Measurements from ENCODE around the gene ZC3HAV1. TPM values are rescaled to one million over a fixed set of nuclear protein-coding genes. Genes with fewer than 3 reads are reported as not detected.
"Not testable (repeated sequence)": the region's sequence is repeated elsewhere in the genome, so short reads cannot be mapped to it uniquely, and the experiment has no call there.

ZC3HAV1 gene
- total RNA-seq, 1 donor from 2014 or later = 20.9 TPM

DNA sequence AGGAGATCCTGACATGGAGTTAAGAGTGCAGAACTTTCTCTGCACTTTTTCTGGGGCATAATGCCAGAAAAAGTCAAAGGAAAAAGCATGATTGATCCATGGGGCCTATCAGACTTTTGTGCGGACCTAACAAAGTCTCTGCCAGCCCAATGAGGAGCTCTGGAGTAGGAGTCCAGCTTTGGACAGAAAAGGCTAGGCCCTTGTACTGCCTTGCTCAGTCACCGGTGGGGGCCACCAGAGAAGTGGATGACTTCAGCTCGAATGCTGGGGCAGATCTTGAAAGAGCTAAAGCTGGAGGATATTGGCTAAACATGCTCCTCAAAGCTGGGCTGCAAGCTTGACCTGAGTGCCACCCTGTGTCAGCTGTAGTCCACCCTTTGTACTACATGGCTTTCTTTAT, 2.8 kb upstream of the ZC3HAV1 start:
- no peak for DNase-seq

DNA sequence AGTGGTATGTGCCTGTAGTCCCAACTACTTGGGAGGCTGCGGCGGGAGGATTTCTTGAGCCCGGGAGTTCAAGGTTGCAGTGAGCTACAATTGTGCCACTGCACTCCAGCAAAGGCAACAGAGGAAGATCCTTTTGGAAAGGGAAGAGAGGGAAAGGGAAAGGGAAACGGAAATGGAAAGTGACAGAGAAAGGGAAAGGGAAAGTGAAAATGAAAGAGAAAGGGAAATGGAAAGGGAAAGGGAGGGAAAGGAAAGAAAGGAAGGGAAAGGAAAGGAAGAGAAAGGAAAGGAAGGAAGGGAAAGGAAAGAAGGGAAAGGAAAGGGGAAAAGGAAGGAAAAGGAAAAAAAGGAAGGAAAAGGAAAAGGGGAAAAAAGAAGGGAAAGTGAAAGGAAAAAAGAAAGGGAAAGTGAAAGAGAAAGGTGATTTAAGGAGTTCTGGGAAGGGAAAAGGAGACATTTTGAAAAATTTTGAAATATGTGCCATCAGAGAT, 2.3 kb upstream of the ZC3HAV1 start:
- DNase-seq = no peak

GRCh38 chr7:139111147-139111546, 1.6 kb upstream of the ZC3HAV1 start:
- DNase-seq = no peak

DNA sequence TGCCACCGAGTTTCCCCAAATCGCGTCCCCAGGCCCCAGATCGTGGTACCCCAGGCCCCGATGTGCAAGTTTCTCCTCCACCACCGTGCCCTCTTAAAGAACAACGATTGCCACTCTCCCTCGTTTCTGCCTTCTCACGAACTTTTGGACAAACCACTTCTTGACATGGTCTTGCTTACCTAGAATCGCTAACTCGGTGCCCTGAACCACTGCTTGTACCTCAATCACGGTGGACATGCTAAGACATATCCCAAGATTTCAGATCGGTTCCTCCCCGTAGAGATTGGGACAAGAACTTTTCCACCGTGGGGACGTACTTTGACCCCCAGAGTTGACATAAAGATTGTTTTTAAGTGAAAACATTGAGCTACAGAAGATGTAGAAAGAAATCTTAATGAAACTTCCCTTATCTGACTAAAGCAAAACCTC, 477 bp upstream of the ZC3HAV1 start:
- DNase-seq = no peak

GRCh38 chr7:139108266-139109187, 993 bp downstream of the ZC3HAV1 start:
- DNase-seq = no peak

GRCh38 chr7:139106959-139107358, 2.6 kb downstream of the ZC3HAV1 start:
- DNase-seq = no peak

DNA sequence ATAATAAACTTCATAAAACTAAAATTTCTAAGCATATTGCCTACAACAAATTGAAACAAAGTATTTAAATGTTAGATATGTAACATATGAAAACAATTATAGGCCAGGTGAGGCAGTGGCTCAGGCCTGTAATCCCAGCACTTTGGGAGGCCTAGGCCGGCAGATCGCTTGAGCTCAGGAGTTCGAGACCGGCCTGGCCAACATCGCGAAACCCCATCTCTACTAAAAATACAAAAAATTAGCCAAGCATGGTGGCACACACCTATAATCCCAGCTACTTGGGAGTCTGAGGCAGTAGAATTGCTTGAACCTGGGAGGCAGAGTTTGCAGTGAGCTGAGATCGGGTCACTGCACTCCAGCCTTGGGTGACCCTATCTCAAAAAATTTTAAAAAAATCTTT, 3.3 kb downstream of the ZC3HAV1 start:
- not testable (repeated sequence) for DNase-seq

DNA sequence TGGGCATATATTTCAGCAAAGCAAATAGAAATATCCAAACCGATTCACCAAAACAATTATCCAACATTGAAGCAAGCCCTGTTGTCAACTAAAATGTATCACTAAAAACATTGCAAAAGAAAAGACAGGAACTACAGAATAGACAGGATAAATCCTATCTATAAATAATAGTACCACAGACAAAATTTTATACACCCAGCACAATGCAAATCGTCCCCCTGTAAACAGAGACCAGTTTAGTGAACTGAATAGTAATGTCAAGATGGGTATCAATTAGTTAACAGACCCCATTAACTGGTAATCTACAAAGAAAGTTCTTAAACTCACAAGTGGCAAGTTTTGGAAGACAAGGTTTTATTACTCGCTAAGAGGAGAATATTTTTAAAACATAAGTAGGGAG, 4.0 kb downstream of the ZC3HAV1 start:
- no peak for DNase-seq

DNA sequence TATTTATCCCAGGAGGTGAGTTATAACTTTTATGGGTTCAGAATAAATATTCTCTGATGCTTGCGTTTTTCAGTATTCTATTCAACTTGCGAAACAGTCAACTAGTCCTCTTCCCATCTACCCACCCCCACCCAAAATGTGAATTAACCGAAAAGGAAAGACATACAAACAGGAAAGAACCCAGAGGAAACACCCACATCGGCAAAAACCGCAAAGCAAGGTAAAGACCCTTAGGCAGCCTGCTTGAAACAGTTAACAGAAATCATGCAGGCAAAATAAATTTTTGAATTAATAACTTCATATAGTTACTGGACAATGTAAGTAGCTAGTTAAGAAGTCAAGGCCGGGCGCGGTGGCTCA, 5.4 kb downstream of the ZC3HAV1 start:
- DNase-seq = no peak

- DNase-seq = no peak
Observed at GRCh38 chr7:139103057-139103815, 6.3 kb downstream of the ZC3HAV1 start.

DNA sequence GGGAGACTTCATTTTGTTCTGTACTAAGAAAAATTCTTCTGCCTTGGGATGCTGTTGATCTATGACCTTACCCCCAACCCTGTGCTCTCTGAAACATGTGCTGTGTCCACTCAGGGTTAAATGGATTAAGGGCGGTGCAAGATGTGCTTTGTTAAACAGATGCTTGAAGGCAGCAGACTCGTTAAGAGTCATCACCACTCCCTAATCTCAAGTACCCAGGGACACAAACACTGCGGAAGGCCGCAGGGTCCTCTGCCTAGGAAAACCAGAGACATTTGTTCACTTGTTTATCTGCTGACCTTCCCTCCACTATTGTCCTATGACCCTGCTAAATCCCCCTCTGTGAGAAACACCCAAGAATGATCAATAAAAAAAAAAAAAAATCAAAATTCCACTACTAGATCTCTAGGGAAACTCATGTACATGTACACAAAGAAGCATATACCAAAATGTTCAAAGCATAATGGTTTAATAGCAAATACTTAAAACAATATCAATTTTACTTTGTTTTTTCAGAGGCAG, 7.8 kb downstream of the ZC3HAV1 start:
- not testable (repeated sequence) for DNase-seq

GRCh38 chr7:139099172-139099947, 10.2 kb downstream of the ZC3HAV1 start:
- no peak for DNase-seq

DNA sequence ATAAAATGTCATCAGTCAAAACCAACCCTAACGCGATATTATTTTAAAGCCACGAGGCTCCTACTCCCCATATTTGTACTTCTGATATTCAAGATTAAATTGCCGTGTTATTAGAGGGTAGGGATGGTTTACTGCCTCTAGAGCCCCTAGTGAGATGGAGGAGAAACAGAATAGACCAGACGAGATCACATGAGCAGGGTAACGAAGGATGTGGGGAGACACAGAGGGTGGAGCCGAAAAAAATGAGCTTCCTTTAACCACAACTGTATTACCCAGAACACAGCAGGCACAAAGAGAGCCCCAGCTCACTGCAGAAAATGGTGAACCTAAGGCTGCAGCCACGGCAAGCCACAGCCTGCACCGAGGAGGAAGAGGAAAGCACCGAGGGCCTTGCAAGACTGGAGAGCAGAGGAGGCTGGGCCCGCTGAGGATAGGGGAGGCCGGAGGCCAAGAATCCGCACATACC, 14.3 kb downstream of the ZC3HAV1 start:
- no peak for DNase-seq

DNA sequence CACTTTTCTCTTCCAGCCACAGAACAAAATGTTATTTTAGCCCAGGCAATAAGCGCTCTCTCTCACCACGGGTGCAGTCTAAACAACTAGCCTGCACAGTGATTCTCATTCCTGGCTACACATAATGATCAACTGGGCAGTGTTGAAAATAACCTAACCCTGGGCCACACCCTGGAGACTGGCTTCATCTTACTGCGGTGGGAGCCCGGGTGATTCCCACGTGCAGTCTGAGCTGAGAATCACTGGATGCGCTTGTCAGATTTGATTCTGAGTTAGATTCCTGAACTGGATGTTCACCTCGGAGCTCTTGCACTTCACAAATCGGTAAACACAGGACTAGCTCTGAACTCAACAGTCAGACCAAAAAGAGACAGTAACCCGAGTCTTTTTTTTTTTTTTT, 14.9 kb downstream of the ZC3HAV1 start:
- no peak for DNase-seq

DNA sequence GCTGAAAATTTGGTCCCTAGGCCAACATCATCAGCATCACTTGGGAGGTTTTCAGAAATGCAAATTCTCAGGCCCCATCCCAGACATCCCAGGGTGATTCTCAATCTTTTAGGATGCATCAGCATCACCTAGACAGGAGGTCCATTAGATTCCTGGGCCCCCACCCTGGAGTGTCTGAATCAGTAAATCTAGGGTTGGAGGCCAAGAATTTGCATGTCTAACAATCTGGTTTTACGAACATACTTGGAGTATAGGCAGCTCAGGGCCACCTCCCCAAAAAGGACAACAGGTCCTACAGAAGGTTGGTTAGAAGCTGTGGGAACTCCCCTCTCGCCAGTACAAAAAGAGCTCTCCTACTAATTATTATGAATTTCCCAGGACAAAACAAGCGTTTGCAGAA, 15.5 kb downstream of the ZC3HAV1 start:
- no peak for DNase-seq

DNA sequence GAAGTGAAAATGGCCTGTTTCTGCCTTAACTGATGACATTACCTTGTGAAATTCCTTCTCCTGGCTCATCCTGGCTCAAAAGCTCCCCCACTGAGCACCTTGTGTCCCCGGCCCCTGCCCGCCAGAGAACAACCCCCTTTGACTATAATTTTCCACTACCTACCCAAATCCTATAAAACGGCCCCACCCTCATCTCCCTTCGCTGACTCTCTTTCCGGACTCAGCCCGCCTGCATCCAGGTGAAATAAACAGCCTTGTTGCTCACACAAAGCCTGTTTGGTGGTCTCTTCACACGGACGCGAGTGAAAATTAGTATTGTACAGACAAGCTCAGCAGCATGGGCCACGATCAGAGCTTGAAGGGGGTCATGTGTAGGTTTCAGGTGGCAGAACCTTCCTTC, 16.0 kb downstream of the ZC3HAV1 start:
- DNase-seq = not testable (repeated sequence)

GRCh38 chr7:139092090-139092796, 17.3 kb downstream of the ZC3HAV1 start:
- no peak for DNase-seq

DNA sequence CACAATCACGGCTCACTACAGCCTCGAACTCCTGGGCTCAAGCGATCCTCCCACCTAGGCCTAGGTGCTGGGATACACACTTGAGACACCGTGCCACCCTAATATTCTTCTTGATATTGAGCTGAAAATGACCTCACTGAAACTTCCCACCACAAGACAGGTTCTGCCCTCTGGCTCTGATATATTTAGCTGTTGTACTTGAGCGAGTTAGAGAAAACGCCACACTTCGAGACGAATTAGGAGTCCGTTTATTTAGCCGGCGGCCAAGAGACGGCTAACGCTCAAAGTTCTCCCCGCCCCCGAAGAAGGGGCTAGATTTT, 17.9 kb downstream of the ZC3HAV1 start:
- DNase-seq = no peak

DNA sequence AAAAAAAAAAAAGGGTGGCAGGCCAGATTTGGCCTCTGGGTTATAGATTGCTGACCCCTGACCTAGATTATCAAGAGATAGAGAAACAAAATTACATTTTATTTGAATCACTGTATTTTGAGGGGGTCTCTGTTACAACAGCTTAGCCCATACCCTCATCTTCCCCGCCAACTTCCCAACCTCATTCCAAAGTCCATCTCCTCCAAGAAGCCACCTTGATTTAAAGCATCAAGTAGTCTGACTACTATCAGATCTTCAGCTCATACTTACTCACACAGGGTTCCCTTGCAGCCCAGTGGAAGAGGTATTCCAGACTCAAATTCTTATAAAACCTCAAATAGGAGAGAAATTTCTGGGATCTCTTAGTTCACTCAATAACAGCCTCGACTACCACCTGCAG, 20.4 kb downstream of the ZC3HAV1 start:
- DNase-seq = no peak

DNA sequence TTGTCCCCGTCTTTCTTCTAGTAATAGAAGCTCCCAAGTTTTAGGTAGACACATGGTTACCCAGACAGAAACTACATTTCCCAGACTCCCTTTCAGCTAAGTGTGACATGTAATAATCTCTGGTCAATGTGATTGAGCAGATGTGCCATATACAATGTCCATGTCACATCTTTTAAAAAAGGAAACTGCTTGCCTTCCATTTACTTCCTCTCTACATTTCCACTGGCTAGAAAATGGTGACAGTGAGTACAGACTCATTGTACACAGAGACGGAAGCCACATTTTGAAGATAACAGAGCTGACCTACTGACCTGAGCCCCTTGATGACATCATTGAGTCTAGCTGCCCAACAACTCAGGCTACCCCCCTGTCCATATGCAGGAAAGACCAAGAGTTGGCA, 21.3 kb downstream of the ZC3HAV1 start:
- DNase-seq = no peak

- no peak for DNase-seq
Observed at GRCh38 chr7:139087212-139087611, 22.3 kb downstream of the ZC3HAV1 start.

- DNase-seq = no peak
Observed at GRCh38 chr7:139086454-139086853, 23.1 kb downstream of the ZC3HAV1 start.

All from skin of body (tissue), 2 donors.